ENCODE results near the gene KSR2.

Gene KSR2

DNA sequence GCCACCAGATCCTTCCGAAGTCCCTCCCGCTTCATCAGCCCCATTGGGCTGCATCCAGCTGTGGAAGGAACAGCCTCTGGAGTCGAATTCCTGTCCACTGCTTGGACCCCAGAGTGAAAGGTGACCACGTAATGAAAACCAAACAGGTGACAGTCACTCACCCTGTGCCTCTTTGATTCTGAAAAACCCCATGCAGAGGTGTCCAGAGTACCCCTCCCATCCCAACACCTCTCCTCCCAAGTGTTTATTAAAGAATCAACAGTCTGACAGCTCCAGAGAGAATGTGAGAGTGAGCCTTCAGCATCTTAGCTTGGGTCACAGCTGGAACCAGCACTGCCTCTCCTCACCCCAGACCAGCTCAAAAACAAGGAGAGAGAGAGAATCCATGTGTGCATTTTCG is 428.8 kb downstream of the KSR2 start:
- H3K4me3 ChIP-seq (ENCODE audit: low read depth, low read length) = no peak overlapping the region
- no peak for TF ChIP-seq CTCF (IDR thresholded peaks at IDR 0.05; ENCODE audit: borderline replicate concordance, insufficient read depth, low read depth, low read length)

- no peak for TF ChIP-seq CTCF (IDR thresholded peaks at IDR 0.05; ENCODE audit: borderline replicate concordance, insufficient read depth, low read depth, low read length)
- no peak overlapping the region for H3K4me3 ChIP-seq (ENCODE audit: low read depth, low read length)
Measured at GRCh38 chr12:117538926-117539325, 429.9 kb downstream of the KSR2 start.

DNA sequence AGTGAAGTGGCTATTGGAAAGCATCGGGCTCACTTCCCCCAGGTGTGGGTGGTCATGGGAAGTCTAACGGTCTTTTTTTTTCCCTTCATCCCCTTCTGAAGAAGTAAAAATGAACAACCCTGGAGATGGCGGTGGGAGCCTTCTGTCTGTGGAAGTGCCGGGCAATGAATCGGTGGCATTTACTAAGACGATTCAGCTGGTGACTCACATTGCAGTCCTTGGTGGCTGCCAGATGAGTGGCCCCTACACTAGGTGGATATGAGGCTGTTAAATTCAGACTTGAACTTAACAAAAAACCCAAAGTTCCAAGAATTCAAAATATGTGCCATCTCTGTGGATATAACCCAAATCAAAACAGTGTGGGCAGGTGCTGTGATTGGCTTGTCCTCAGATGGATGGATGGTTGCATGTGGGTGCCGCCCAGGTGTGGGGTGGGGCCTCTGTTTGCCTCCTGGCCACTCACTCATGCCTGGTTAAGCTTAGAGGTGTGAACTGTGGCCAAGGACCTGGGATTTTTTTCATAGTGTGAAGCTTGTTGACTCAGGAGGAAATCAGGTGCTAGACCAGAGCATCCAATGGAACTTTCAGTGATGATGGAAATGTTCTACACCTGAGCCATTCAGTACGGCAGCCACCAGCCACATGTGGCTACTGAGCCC is 430.6 kb downstream of the KSR2 start:
- no peak for TF ChIP-seq CTCF (IDR thresholded peaks at IDR 0.05; ENCODE audit: borderline replicate concordance, insufficient read depth, low read depth, low read length)
- no peak overlapping the region for H3K4me3 ChIP-seq (ENCODE audit: low read depth, low read length)

GRCh38 chr12:117533687-117534086 is 435.1 kb downstream of the KSR2 start:
- H3K4me3 ChIP-seq (ENCODE audit: low read depth, low read length) = no peak overlapping the region
- TF ChIP-seq CTCF (IDR thresholded peaks at IDR 0.05; ENCODE audit: borderline replicate concordance, insufficient read depth, low read depth, low read length) = no peak

GRCh38 chr12:117530796-117531195 is 438.0 kb downstream of the KSR2 start:
- TF ChIP-seq CTCF (IDR thresholded peaks at IDR 0.05; ENCODE audit: borderline replicate concordance, insufficient read depth, low read depth, low read length) = no peak
- no peak overlapping the region for H3K4me3 ChIP-seq (ENCODE audit: low read depth, low read length)

DNA sequence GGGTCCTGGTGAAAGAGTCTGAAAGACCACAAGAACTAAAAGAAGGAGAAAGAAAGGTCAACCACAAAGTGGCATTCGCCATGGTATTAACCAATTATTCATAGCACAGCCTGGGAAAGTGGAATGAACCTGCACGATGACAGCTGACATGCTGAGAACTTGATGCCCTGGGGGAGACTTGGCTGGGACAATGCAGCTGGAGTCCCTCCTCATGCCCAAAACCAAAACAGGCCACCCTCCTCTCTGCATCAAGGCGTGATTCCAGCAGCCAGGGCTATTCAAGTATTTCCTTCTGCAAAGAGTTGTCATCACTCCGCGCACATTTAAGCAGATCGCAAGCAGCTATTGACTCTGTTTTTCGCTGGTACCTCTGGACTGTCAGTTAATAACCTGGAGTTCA is 440.3 kb downstream of the KSR2 start:
- H3K4me3 ChIP-seq (ENCODE audit: low read depth, low read length) = no peak overlapping the region
- TF ChIP-seq CTCF (IDR thresholded peaks at IDR 0.05; ENCODE audit: borderline replicate concordance, insufficient read depth, low read depth, low read length) = no peak

DNA sequence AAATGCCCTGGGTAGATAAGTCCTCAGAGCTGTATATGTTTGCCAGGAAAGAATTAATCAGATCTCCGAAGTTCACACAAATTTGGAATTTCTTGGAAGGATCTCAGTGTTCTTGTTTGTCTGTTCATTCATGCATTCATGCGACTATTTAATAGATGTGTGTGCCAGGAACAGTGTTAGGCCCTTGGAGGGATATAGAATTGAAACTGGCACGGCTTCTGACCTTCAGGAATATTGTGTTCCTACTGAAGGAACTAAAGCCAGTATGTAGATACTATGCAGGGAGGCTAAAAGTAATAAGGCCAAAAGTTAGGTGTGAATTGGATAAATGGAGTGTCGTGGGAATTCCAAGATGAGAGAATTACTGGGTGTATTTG is 441.3 kb downstream of the KSR2 start:
- no peak for TF ChIP-seq CTCF (IDR thresholded peaks at IDR 0.05; ENCODE audit: borderline replicate concordance, insufficient read depth, low read depth, low read length)
- H3K4me3 ChIP-seq (ENCODE audit: low read depth, low read length) = no peak overlapping the region

Data from GM12875 (cell line).